Body of pancreas (tissue), 4 donors: ENCODE measurements around the gene TBC1D13.

Experiments
- CTCF ChIP-seq, 7 experiments: fragments of 450-650 bp in 4 of 7; fragments of 200-600 bp in 3 of 7; sonication (generic) in 3 of 7; IDR thresholded peaks; one replicate each; pipeline ENCODE4 v1.5.1; 2016 to 2019; ENCODE audit warnings: antibody characterized with exemption in 7 of 7
- POLR2A ChIP-seq, 3 donors: fragments of 450-650 bp; IDR thresholded peaks; one replicate each; pipeline ENCODE4 v1.6.1; 2016; ENCODE audit warnings: antibody characterized with exemption in 3 of 3, mild to moderate bottlenecking in 2 of 3

GRCh38 chr9:128846680-128847030 is 59.6 kb downstream of the TBC1D13 start:
- TF ChIP-seq CTCF (IDR thresholded peaks at IDR 0.05) = no peak
- TF ChIP-seq POLR2A (IDR thresholded peaks at IDR 0.05) = no peak
